ENCODE results near the gene SERHL2.
A peak's percentile ranks its signal among the peaks of the same experiment; 100 is the strongest.
"Not testable (repeated sequence)": the region's sequence is repeated elsewhere in the genome, so short reads cannot be mapped to it uniquely, and the experiment has no call there.

SERHL2 gene

DNA sequence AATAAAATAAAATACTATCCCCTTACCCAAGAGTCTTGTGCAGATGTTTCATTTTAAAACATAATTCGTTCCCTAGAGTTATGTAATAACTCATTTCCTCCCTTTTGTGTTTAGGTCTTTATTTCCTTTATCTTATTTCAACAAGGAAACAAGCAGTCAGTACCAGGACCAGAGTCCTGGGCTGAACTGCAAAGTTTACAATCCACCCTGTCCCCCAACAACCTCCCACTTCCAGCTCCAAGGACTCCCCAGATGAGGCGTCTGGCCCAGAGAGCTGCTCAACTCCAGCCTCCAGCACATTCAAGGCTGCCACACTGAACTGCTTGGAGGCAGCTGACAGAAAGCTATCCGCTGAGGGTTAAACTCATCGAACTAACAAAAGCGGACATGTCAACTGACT lies 56.4 kb downstream of the SERHL2 start:
- DNase-seq = no peak

- DNase-seq = no peak
Measured at GRCh38 chr22:42611051-42611450, 57.3 kb downstream of the SERHL2 start.

GRCh38 chr22:42612336-42612735 lies 58.6 kb downstream of the SERHL2 start:
- no peak for DNase-seq

- peak; percentile 29 for DNase-seq
Measured at GRCh38 chr22:42613872-42614301, 60.1 kb downstream of the SERHL2 start.

DNA sequence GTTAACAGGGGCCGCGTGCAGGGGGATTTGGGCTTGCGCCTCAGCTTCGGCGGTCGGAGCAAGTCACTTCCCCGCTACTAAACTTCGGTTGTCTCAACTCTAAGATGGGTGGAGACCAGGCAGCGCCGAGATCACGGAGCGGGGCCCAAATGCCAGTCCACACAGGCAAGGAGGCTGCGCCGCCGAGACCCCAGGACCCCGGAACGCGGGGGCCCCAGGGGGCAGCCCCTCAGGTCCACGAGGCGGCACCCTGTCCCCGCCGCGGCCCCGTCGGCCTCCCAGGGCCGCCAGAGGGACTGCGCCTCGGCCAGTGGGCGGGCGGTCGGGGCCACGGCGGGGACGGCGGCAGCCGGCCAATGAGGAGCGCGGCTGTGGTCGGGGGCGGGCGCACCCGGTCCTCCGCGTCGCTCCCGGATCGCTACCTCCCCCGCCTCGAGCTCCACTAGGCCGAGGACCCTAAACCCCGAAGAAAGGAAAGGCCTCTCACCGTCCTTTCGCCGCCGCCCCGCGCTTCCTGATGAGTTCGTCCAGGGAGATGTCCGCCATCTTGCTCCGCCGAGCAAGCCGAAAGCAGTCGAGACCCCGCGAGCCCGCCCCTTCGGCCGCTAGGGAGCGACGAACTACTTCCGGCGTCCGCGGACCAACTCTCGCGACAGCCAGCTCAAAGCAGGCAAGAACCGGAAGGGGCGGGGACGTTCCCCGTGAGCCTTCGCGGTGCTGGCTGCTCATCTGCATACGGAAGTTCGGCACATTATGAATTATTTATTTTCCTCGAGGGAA lies 60.7 kb downstream of the SERHL2 start, which contains the start of gene POLDIP3:
TSS of gene POLDIP3 (minus strand) at position 572 of the 780 bp plus-strand sequence. CDS start at position 546, 26 bp downstream.
- DNase-seq = peak; percentile 99

GRCh38 chr22:42615092-42615859 lies 61.5 kb downstream of the SERHL2 start:
- DNase-seq = peak; percentile 95

GRCh38 chr22:42615860-42616175 lies 62.1 kb downstream of the SERHL2 start:
- not testable (repeated sequence) for DNase-seq

DNA sequence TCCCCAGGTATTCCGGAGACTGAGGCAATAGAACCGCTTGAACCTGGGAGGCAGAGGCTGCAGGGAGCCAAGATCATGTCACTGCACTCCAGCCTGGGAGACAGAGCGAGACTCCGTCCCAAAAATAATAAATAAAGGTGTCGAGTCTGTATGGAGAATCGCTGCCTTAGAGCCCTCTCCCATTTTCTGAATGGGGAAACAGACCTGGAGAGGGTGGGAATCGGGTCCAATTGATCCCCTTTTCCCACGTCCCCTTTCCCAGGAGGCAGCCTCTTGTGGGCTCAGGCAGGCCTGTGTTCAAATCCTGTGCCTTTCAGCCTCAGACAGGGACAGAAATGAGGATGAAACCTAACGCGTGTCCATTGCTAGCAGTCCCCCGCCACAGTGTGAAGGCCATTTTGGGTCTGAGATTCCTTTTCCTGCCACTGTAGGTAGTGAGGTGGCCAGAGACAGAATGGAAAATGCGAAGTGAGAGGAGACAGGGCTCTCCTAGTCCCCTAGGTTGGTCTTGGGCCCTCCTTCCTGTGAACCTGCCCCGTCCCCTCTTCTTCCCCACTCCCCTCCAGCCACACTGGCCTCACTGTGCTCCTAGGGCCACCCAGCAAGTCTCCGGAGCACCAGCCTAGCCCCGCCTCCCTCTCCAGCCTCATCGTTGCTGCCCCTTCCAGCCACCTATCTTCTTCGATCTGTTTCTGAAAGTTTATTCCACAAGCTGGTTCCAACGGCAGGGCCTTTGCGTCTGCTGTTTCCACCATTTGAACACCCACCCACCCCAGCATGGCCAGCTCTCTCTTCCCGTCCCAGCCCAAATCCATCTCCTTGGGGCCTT lies 63.6 kb downstream of the SERHL2 start:
- no peak for DNase-seq

GRCh38 chr22:42619261-42620063 lies 65.7 kb downstream of the SERHL2 start:
- DNase-seq = no peak

DNA sequence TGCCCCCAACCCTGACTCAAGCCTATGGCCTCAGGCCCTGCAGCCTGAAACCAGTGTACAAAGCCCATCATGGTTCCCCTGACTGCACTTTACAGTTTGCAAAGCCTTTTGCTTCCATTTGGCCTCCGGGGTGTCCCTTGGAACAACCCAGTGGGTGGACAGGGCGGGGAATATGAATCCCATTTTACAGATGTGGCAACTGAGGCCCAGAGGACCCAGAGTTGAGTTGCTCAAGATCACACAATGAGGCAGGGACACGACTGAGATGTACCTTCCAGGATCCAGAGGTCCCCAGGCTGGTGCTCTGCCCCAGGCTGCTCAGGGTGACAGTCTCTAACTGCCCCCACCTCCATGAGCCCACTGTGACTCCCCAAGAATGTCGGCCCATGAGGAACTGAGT lies 66.3 kb downstream of the SERHL2 start:
- no peak for DNase-seq

GRCh38 chr22:42621505-42622002 lies 67.8 kb downstream of the SERHL2 start:
- peak; percentile 59 for DNase-seq

DNA sequence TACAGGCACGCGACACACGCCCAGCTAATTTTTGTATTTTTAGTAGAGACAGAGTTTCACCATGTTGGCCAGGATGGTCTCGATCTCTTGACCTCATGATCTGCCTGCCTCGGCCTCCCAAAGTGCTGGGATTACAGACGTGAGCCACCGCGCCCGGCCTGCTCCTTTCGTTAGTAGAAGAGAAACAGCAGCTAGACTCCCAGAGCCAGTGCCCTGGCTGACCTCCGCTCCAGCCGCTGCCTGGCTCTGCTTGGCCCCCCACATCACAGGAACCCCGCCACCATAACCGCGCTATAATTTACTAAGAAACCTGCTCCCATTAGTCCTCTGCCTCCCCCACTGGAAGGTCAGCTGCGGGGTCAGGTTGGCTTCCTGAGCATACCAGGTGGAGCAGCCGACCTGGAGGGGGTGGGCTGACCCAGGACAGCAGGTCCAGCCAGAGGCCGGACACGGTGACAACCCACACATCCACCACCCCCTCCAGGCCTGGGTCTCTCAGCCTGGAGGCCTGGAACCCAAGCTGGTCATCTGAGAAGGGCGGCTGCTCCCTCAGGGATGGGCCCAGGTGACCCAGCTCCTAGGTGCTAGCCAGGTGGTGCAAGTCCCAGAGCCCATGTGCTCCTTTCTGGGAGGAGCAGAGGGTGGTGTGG lies 68.4 kb downstream of the SERHL2 start:
- no peak for DNase-seq

GRCh38 chr22:42623301-42623751 lies 69.6 kb downstream of the SERHL2 start:
- DNase-seq = no peak
